ENCODE data around the gene ARFRP1.

- TF ChIP-seq CTCF (IDR thresholded peaks at IDR 0.05): no peak
- TF ChIP-seq POLR2A (IDR thresholded peaks at IDR 0.05): no peak
Observed at GRCh38 chr20:63697357-63697867, 10.4 kb downstream of the ARFRP1 start.

Data from stomach (tissue), 4 donors.